Upper lobe of left lung (tissue), 6 donors: Measurements from ENCODE around the gene CFAP58. TPM values are rescaled to one million over a fixed set of nuclear protein-coding genes. Genes with fewer than 3 reads are reported as not detected.

Experiments
- ATAC-seq, 2 donors: fragments of 200-7000 bp; cut with Tn5 transposase; one replicate each; pipeline ENCODE4 v1.9.1; 2022; ENCODE audit warnings: mild to moderate bottlenecking in 2 of 2, moderate library complexity in 2 of 2; ENCODE audit not compliant: low FRiP score in 2 of 2
- DNase-seq, 2 donors: peaks; one replicate each; pipeline ENCODE4 v3.0.0-alpha.2; 2019 to 2020
- H3K27ac ChIP-seq, 4 donors: fragments of 200-600 bp; sonication (generic); one replicate each; pipeline ENCODE4 v1.5.1; 2016 to 2019
- H3K27me3 ChIP-seq, 4 donors: fragments of 200-600 bp; sonication (generic); one replicate each; pipeline ENCODE4 v1.5.1; 2017 to 2019
- H3K36me3 ChIP-seq, 4 donors: fragments of 200-600 bp; sonication (generic); one replicate each; pipeline ENCODE4 v1.5.1; 2016 to 2019
- H3K4me1 ChIP-seq, 4 donors: fragments of 200-600 bp; sonication (generic); one replicate each; pipeline ENCODE4 v1.5.1; 2018 to 2019
- H3K4me3 ChIP-seq, 4 donors: fragments of 200-600 bp; sonication (generic); one replicate each; pipeline ENCODE4 v1.5.1; 2017 to 2019; ENCODE audit warnings: mild to moderate bottlenecking in 2 of 4, moderate library complexity in 1 of 4
- H3K9me3 ChIP-seq, 4 donors: fragments of 200-600 bp; sonication (generic); one replicate each; pipeline ENCODE4 v1.5.1; 2018 to 2019
- EP300 ChIP-seq, 4 donors: sonication (generic); formaldehyde crosslinking; IDR thresholded peaks; one replicate each; pipeline ENCODE4 v1.5.1; 2017; ENCODE audit warnings: antibody characterized with exemption in 4 of 4, control low read depth in 2 of 4
- POLR2A ChIP-seq, 4 donors: fragments of 450-650 bp; IDR thresholded peaks; one replicate each; pipeline ENCODE4 v1.5.1; 2016 to 2017; ENCODE audit warnings: antibody characterized with exemption in 4 of 4, mild to moderate bottlenecking in 2 of 4
- POLR2AphosphoS5 ChIP-seq, 2 donors: sonication (generic); formaldehyde crosslinking; IDR thresholded peaks; one replicate each; pipeline ENCODE4 v1.5.1; 2017; ENCODE audit warnings: antibody characterized with exemption in 2 of 2
- WGBS, 2 donors: methylation state at CpG; one replicate each; pipeline ENCODE4 v1.1.5; 2017 to 2018; 5-methylcytosine and 5-hydroxymethylcytosine counted together
- total RNA-seq, 6 donors: library from RNA; depleted of rRNA in 4 of 6; stranded (reverse); fragments of >200 nt in 4 of 6; gene quantifications; one replicate each; pipeline versions ENCODE4 v1.1.0 to v1.2.1, GENCODE V29; 2016 to 2021
- TF ChIP-seq, protein P1 (sequence below), 6 experiments: fragments of 450-650 bp in 4 of 6; fragments of 200-600 bp in 2 of 6; sonication (generic) in 2 of 6; IDR thresholded peaks; one replicate each; pipeline ENCODE4 v1.5.1; 2016 to 2019; ENCODE audit warnings: antibody characterized with exemption in 6 of 6
- donor health status: DM: no; HTN: no; CAD: no; lungs with moderate emphysema.
- donor health status: DM: no; HTN: yes; CAD: no; lungs with severe emphysema.

The CFAP58 gene
- total RNA-seq, 6 donors from 2014 or later = 0.14 to 11.0 (median 1.0) TPM

DNA sequence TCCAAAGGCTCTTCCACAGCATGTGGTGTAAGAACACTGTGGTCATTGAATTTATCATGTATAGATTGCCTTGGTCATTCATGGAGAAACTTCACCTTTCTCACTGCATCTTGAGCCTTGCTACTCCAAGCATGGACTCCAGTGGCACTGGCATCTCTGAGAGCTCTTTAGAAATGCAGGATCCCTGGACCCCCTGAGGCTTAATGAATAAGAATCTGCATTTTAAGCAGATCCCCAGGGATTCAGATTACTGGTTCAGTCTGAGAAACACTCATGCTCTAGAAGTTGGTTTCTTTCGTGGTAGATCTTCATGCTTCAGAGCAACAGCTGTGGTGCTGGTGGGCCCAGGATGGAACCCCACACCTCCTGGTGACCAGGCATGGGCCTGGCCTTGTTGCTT is 63.2 kb downstream of the CFAP58 start:
- H3K4me3 ChIP-seq = no peak overlapping the region
- WGBS, 2 donors = 93 to 100% methylated on average over 1 of the region's 1 CpG
- no peak for ATAC-seq
- H3K36me3 ChIP-seq = no peaks in the 10 kb centered on the region
- peak overlapping the region in 1 of 4 donors; percentile 1 for H3K27ac ChIP-seq
- H3K4me1 ChIP-seq = no peaks in the 10 kb centered on the region
- TF ChIP-seq, protein P1, sequence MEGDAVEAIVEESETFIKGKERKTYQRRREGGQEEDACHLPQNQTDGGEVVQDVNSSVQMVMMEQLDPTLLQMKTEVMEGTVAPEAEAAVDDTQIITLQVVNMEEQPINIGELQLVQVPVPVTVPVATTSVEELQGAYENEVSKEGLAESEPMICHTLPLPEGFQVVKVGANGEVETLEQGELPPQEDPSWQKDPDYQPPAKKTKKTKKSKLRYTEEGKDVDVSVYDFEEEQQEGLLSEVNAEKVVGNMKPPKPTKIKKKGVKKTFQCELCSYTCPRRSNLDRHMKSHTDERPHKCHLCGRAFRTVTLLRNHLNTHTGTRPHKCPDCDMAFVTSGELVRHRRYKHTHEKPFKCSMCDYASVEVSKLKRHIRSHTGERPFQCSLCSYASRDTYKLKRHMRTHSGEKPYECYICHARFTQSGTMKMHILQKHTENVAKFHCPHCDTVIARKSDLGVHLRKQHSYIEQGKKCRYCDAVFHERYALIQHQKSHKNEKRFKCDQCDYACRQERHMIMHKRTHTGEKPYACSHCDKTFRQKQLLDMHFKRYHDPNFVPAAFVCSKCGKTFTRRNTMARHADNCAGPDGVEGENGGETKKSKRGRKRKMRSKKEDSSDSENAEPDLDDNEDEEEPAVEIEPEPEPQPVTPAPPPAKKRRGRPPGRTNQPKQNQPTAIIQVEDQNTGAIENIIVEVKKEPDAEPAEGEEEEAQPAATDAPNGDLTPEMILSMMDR (IDR thresholded peaks at IDR 0.05) = no peak
- no peak for TF ChIP-seq POLR2AphosphoS5 (IDR thresholded peaks at IDR 0.05)
- no peak for TF ChIP-seq POLR2A (IDR thresholded peaks at IDR 0.05)
- no peak for TF ChIP-seq EP300 (IDR thresholded peaks at IDR 0.05)
- no peaks in the 10 kb centered on the region for H3K27me3 ChIP-seq
- H3K9me3 ChIP-seq = no peaks in the 10 kb centered on the region
- DNase-seq = no peak

- no peak overlapping the region for H3K4me3 ChIP-seq
- 80 to 84% methylated on average over 6 of the region's 6 CpGs for WGBS, 2 donors
- H3K4me1 ChIP-seq = no peaks in the 10 kb centered on the region
- no peaks in the 10 kb centered on the region for H3K36me3 ChIP-seq
- H3K27me3 ChIP-seq = no peaks in the 10 kb centered on the region
- TF ChIP-seq POLR2A (IDR thresholded peaks at IDR 0.05) = no peak
- H3K27ac ChIP-seq = peak overlapping the region in 2 of 4 donors; percentile 1 to 37
- ATAC-seq (peak in 1 of 2 donors; percentile 32), DNase-seq (no peak)
- no peaks in the 10 kb centered on the region for H3K9me3 ChIP-seq
Observed at GRCh38 chr10:104417637-104418292, 64.1 kb downstream of the CFAP58 start.

DNA sequence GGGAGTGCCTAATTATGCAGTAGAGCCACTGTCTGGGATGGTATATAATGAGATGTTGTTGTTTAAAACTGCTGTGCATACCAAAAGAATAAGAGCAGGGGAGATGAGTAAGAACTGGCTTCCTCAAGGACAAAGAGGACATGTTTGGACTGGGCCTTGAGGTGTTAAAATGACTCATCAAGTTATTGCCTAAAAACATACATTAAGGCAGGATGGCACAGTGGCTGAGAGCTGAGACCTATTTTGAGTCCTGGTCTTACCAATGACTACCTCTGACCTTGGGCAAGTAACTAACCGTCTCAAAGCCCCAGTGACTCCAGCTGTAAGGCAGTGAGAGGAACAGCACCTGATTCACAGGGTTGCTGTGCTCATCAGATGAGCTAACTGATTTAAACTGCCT is 71.1 kb downstream of the CFAP58 start:
- H3K36me3 ChIP-seq = no peaks in the 10 kb centered on the region
- no peak for DNase-seq
- no peaks in the 10 kb centered on the region for H3K4me1 ChIP-seq
- H3K27ac ChIP-seq = no peak overlapping the region
- ATAC-seq = no peak
- H3K9me3 ChIP-seq = no peaks in the 10 kb centered on the region
- no peak overlapping the region for H3K4me3 ChIP-seq
- TF ChIP-seq POLR2AphosphoS5 (IDR thresholded peaks at IDR 0.05) = no peak
- TF ChIP-seq, protein P1 (IDR thresholded peaks at IDR 0.05) = no peak
- no peak for TF ChIP-seq POLR2A (IDR thresholded peaks at IDR 0.05)
- TF ChIP-seq EP300 (IDR thresholded peaks at IDR 0.05) = no peak
- no peaks in the 10 kb centered on the region for H3K27me3 ChIP-seq
- WGBS, 2 donors = 80% methylated on average over 1 of the region's 1 CpG

- Histone ChIP-seq H3K4me3 (no peak overlapping the region), H3K9me3 (no peaks in the 10 kb centered on the region), H3K27me3 (no peaks in the 10 kb centered on the region), H3K27ac (no peak overlapping the region), H3K36me3 (no peaks in the 10 kb centered on the region), H3K4me1 (no peaks in the 10 kb centered on the region)
- DNase-seq (no peak), ATAC-seq (no peak)
- TF ChIP-seq POLR2A (IDR thresholded peaks at IDR 0.05) (no peak), EP300 (IDR thresholded peaks at IDR 0.05) (no peak), POLR2AphosphoS5 (IDR thresholded peaks at IDR 0.05) (no peak)
- TF ChIP-seq, protein P1 (IDR thresholded peaks at IDR 0.05) = no peak
- 84 to 85% methylated on average over 5 of the region's 5 CpGs for WGBS, 2 donors
Observed at GRCh38 chr10:104427989-104428388, 74.4 kb downstream of the CFAP58 start.

- Histone ChIP-seq H3K9me3 (no peaks in the 10 kb centered on the region), H3K27me3 (no peaks in the 10 kb centered on the region), H3K4me1 (no peaks in the 10 kb centered on the region), H3K27ac (no peak overlapping the region), H3K36me3 (no peaks in the 10 kb centered on the region), H3K4me3 (no peak overlapping the region)
- 48 to 50% methylated on average over 3 of the region's 3 CpGs for WGBS, 2 donors
- no peak for ATAC-seq
- no peak for DNase-seq
- TF ChIP-seq POLR2AphosphoS5 (IDR thresholded peaks at IDR 0.05) = no peak
Observed at GRCh38 chr10:104429846-104430245, 76.2 kb downstream of the CFAP58 start.

GRCh38 chr10:104430360-104430759 is 76.7 kb downstream of the CFAP58 start:
- H3K4me3 ChIP-seq = no peak overlapping the region
- H3K4me1 ChIP-seq = no peaks in the 10 kb centered on the region
- H3K9me3 ChIP-seq = no peaks in the 10 kb centered on the region
- H3K27ac ChIP-seq = no peak overlapping the region
- 71 to 75% methylated on average over 3 of the region's 3 CpGs for WGBS, 2 donors
- H3K36me3 ChIP-seq = no peaks in the 10 kb centered on the region
- no peaks in the 10 kb centered on the region for H3K27me3 ChIP-seq
- ATAC-seq = no peak
- TF ChIP-seq POLR2A (IDR thresholded peaks at IDR 0.05) (no peak), POLR2AphosphoS5 (IDR thresholded peaks at IDR 0.05) (no peak), EP300 (IDR thresholded peaks at IDR 0.05) (no peak)
- TF ChIP-seq, protein P1 (IDR thresholded peaks at IDR 0.05) = no peak
- no peak for DNase-seq
